Measurements from ENCODE around the gene PCNX1.
A peak's percentile ranks its signal among the peaks of the same experiment; 100 is the strongest.
"Not testable (repeated sequence)": the region's sequence is repeated elsewhere in the genome, so short reads cannot be mapped to it uniquely, and the experiment has no call there.

Gene PCNX1

GRCh38 chr14:70879448-70879847 lies 27.8 kb upstream of the PCNX1 start:
- H3K4me1 ChIP-seq (ENCODE audit: control insufficient read depth in 5 of 5, insufficient read depth in 5 of 5, low read length in 5 of 5) = peaks cover 0 to 27% (median 25%) of the 10 kb centered on the region in 5 donors
- H3K4me3 ChIP-seq (ENCODE audit: low read depth in 1 of 5, low read length in 5 of 5) = no peak overlapping the region
- no peaks in the 10 kb centered on the region for H3K27me3 ChIP-seq (ENCODE audit: control insufficient read depth in 5 of 5, insufficient read depth in 4 of 5, low read length in 5 of 5)
- no peak overlapping the region for H3K27ac ChIP-seq (ENCODE audit: low read depth, low read length)
- H3K9me3 ChIP-seq (ENCODE audit: control insufficient read depth in 5 of 5, low read length in 5 of 5) = no peaks in the 10 kb centered on the region
- H3K36me3 ChIP-seq (ENCODE audit: control insufficient read depth in 5 of 5, insufficient read depth in 5 of 5, low read length in 5 of 5) = no peaks in the 10 kb centered on the region
- H3K9ac ChIP-seq (ENCODE audit: low read length in 5 of 5) = no peak overlapping the region

GRCh38 chr14:70880888-70881287 lies 26.4 kb upstream of the PCNX1 start:
- not testable (repeated sequence) for H3K27ac ChIP-seq (ENCODE audit: low read depth, low read length); H3K36me3 ChIP-seq (ENCODE audit: control insufficient read depth in 5 of 5, insufficient read depth in 5 of 5, low read length in 5 of 5); H3K4me3 ChIP-seq (ENCODE audit: low read depth in 1 of 5, low read length in 5 of 5); H3K9me3 ChIP-seq (ENCODE audit: control insufficient read depth in 5 of 5, low read length in 5 of 5); H3K9ac ChIP-seq (ENCODE audit: low read length in 5 of 5); H3K27me3 ChIP-seq (ENCODE audit: control insufficient read depth in 5 of 5, insufficient read depth in 4 of 5, low read length in 5 of 5)
- peaks cover 0 to 27% (median 25%) of the 10 kb centered on the region in 5 donors for H3K4me1 ChIP-seq (ENCODE audit: control insufficient read depth in 5 of 5, insufficient read depth in 5 of 5, low read length in 5 of 5)

- Histone ChIP-seq H3K27ac (ENCODE audit: low read depth, low read length) (no peak overlapping the region), H3K9me3 (ENCODE audit: control insufficient read depth in 5 of 5, low read length in 5 of 5) (no peaks in the 10 kb centered on the region), H3K27me3 (ENCODE audit: control insufficient read depth in 5 of 5, insufficient read depth in 4 of 5, low read length in 5 of 5) (no peaks in the 10 kb centered on the region), H3K4me1 (ENCODE audit: control insufficient read depth in 5 of 5, insufficient read depth in 5 of 5, low read length in 5 of 5) (peaks cover 0 to 32% (median 25%) of the 10 kb centered on the region in 5 donors), H3K36me3 (ENCODE audit: control insufficient read depth in 5 of 5, insufficient read depth in 5 of 5, low read length in 5 of 5) (no peaks in the 10 kb centered on the region), H3K9ac (ENCODE audit: low read length in 5 of 5) (no peak overlapping the region), H3K4me3 (ENCODE audit: low read depth in 1 of 5, low read length in 5 of 5) (no peak overlapping the region)
Measured at GRCh38 chr14:70881549-70882177, 25.6 kb upstream of the PCNX1 start.

GRCh38 chr14:70882776-70883492 lies 24.3 kb upstream of the PCNX1 start:
- H3K4me3 ChIP-seq (ENCODE audit: low read depth in 1 of 5, low read length in 5 of 5) = no peak overlapping the region
- H3K27ac ChIP-seq (ENCODE audit: low read depth, low read length) = no peak overlapping the region
- no peaks in the 10 kb centered on the region for H3K9me3 ChIP-seq (ENCODE audit: control insufficient read depth in 5 of 5, low read length in 5 of 5)
- no peaks in the 10 kb centered on the region for H3K27me3 ChIP-seq (ENCODE audit: control insufficient read depth in 5 of 5, insufficient read depth in 4 of 5, low read length in 5 of 5)
- no peak overlapping the region for H3K9ac ChIP-seq (ENCODE audit: low read length in 5 of 5)
- peaks cover 0 to 43% (median 34%) of the 10 kb centered on the region in 5 donors for H3K4me1 ChIP-seq (ENCODE audit: control insufficient read depth in 5 of 5, insufficient read depth in 5 of 5, low read length in 5 of 5)
- H3K36me3 ChIP-seq (ENCODE audit: control insufficient read depth in 5 of 5, insufficient read depth in 5 of 5, low read length in 5 of 5) = no peaks in the 10 kb centered on the region

GRCh38 chr14:70884595-70885342 lies 22.5 kb upstream of the PCNX1 start:
- Histone ChIP-seq H3K27ac (ENCODE audit: low read depth, low read length) (no peak overlapping the region), H3K27me3 (ENCODE audit: control insufficient read depth in 5 of 5, insufficient read depth in 4 of 5, low read length in 5 of 5) (no peaks in the 10 kb centered on the region), H3K4me3 (ENCODE audit: low read depth in 1 of 5, low read length in 5 of 5) (no peak overlapping the region), H3K9me3 (ENCODE audit: control insufficient read depth in 5 of 5, low read length in 5 of 5) (no peaks in the 10 kb centered on the region), H3K9ac (ENCODE audit: low read length in 5 of 5) (no peak overlapping the region), H3K36me3 (ENCODE audit: control insufficient read depth in 5 of 5, insufficient read depth in 5 of 5, low read length in 5 of 5) (no peaks in the 10 kb centered on the region), H3K4me1 (ENCODE audit: control insufficient read depth in 5 of 5, insufficient read depth in 5 of 5, low read length in 5 of 5) (peaks cover 0 to 36% (median 25%) of the 10 kb centered on the region in 5 donors)

GRCh38 chr14:70885343-70886022 lies 21.8 kb upstream of the PCNX1 start:
- no peak overlapping the region for H3K4me3 ChIP-seq (ENCODE audit: low read depth in 1 of 5, low read length in 5 of 5)
- H3K9ac ChIP-seq (ENCODE audit: low read length in 5 of 5) = no peak overlapping the region
- H3K36me3 ChIP-seq (ENCODE audit: control insufficient read depth in 5 of 5, insufficient read depth in 5 of 5, low read length in 5 of 5) = no peaks in the 10 kb centered on the region
- no peaks in the 10 kb centered on the region for H3K9me3 ChIP-seq (ENCODE audit: control insufficient read depth in 5 of 5, low read length in 5 of 5)
- H3K4me1 ChIP-seq (ENCODE audit: control insufficient read depth in 5 of 5, insufficient read depth in 5 of 5, low read length in 5 of 5) = peaks cover 0 to 36% (median 24%) of the 10 kb centered on the region in 5 donors
- no peak overlapping the region for H3K27ac ChIP-seq (ENCODE audit: low read depth, low read length)
- no peaks in the 10 kb centered on the region for H3K27me3 ChIP-seq (ENCODE audit: control insufficient read depth in 5 of 5, insufficient read depth in 4 of 5, low read length in 5 of 5)

- Histone ChIP-seq H3K27ac (ENCODE audit: low read depth, low read length) (peak overlapping the region; percentile 73), H3K9me3 (ENCODE audit: control insufficient read depth in 5 of 5, low read length in 5 of 5) (no peaks in the 10 kb centered on the region), H3K4me1 (ENCODE audit: control insufficient read depth in 5 of 5, insufficient read depth in 5 of 5, low read length in 5 of 5) (peaks cover 0 to 36% (median 24%) of the 10 kb centered on the region in 5 donors), H3K9ac (ENCODE audit: low read length in 5 of 5) (no peak overlapping the region), H3K36me3 (ENCODE audit: control insufficient read depth in 5 of 5, insufficient read depth in 5 of 5, low read length in 5 of 5) (no peaks in the 10 kb centered on the region), H3K27me3 (ENCODE audit: control insufficient read depth in 5 of 5, insufficient read depth in 4 of 5, low read length in 5 of 5) (no peaks in the 10 kb centered on the region), H3K4me3 (ENCODE audit: low read depth in 1 of 5, low read length in 5 of 5) (no peak overlapping the region)
Measured at GRCh38 chr14:70886421-70887206, 20.6 kb upstream of the PCNX1 start.

GRCh38 chr14:70887207-70887681 lies 20.0 kb upstream of the PCNX1 start:
- no peaks in the 10 kb centered on the region for H3K27me3 ChIP-seq (ENCODE audit: control insufficient read depth in 5 of 5, insufficient read depth in 4 of 5, low read length in 5 of 5)
- no peak overlapping the region for H3K4me3 ChIP-seq (ENCODE audit: low read depth in 1 of 5, low read length in 5 of 5)
- H3K36me3 ChIP-seq (ENCODE audit: control insufficient read depth in 5 of 5, insufficient read depth in 5 of 5, low read length in 5 of 5) = no peaks in the 10 kb centered on the region
- H3K9ac ChIP-seq (ENCODE audit: low read length in 5 of 5) = no peak overlapping the region
- peak overlapping the region; percentile 73 for H3K27ac ChIP-seq (ENCODE audit: low read depth, low read length)
- peaks cover 0 to 34% (median 24%) of the 10 kb centered on the region in 5 donors for H3K4me1 ChIP-seq (ENCODE audit: control insufficient read depth in 5 of 5, insufficient read depth in 5 of 5, low read length in 5 of 5)
- H3K9me3 ChIP-seq (ENCODE audit: control insufficient read depth in 5 of 5, low read length in 5 of 5) = no peaks in the 10 kb centered on the region

- H3K36me3 ChIP-seq (ENCODE audit: control insufficient read depth in 5 of 5, insufficient read depth in 5 of 5, low read length in 5 of 5) = no peaks in the 10 kb centered on the region
- H3K9ac ChIP-seq (ENCODE audit: low read length in 5 of 5) = no peak overlapping the region
- peak overlapping the region; percentile 73 for H3K27ac ChIP-seq (ENCODE audit: low read depth, low read length)
- peaks cover 0 to 27% (median 18%) of the 10 kb centered on the region in 5 donors for H3K4me1 ChIP-seq (ENCODE audit: control insufficient read depth in 5 of 5, insufficient read depth in 5 of 5, low read length in 5 of 5)
- H3K4me3 ChIP-seq (ENCODE audit: low read depth in 1 of 5, low read length in 5 of 5) = no peak overlapping the region
- no peaks in the 10 kb centered on the region for H3K9me3 ChIP-seq (ENCODE audit: control insufficient read depth in 5 of 5, low read length in 5 of 5)
- no peaks in the 10 kb centered on the region for H3K27me3 ChIP-seq (ENCODE audit: control insufficient read depth in 5 of 5, insufficient read depth in 4 of 5, low read length in 5 of 5)
Measured at GRCh38 chr14:70887737-70888499, 19.3 kb upstream of the PCNX1 start.

Data from subcutaneous abdominal adipose tissue (tissue), 5 donors.